ENCODE data around the gene NOP58.
A peak's percentile ranks its signal among the peaks of the same experiment; 100 is the strongest.

Gene NOP58

GRCh38 chr2:202261531-202261930, 4.0 kb upstream of the NOP58 start:
- no peaks in the 10 kb centered on the region for H3K27me3 ChIP-seq (ENCODE audit: control insufficient read depth in 3 of 3, insufficient read depth in 3 of 3, low read depth in 1 of 3, low read length in 3 of 3)
- no peak overlapping the region for H3K4me2 ChIP-seq (ENCODE audit: insufficient read depth, low read length, poor library complexity, severe bottlenecking)
- no peak overlapping the region for H2BK120ac ChIP-seq (ENCODE audit: low read depth, low read length)
- DNase-seq (ENCODE audit: low spot score): no peak
- no peak overlapping the region for H3K23ac ChIP-seq (ENCODE audit: low read depth, low read length, poor library complexity)
- no peaks in the 10 kb centered on the region for H3K36me3 ChIP-seq (replicated peaks in 1 of 2; ENCODE audit: control insufficient read depth in 2 of 2, insufficient read depth in 2 of 2, low read length in 2 of 2)
- no peak overlapping the region for H3K27ac ChIP-seq (replicated peaks; ENCODE audit: low read length)
- no peak overlapping the region for H3K9ac ChIP-seq (ENCODE audit: low read depth, low read length, poor library complexity)
- H2AFZ ChIP-seq (ENCODE audit: low read length): no peak overlapping the region
- no CpG with 5 or more reads among the region's 4 CpGs for WGBS, 2 donors (ENCODE audit: extremely low coverage in 2 of 2, insufficient read length in 2 of 2, insufficient replicate concordance in 1 of 2)
- H3K9me3 ChIP-seq (replicated peaks in 1 of 2; ENCODE audit: control insufficient read depth in 2 of 2, insufficient read depth in 1 of 2, low read depth in 1 of 2, low read length in 2 of 2): no peaks in the 10 kb centered on the region
- no peak overlapping the region for H3K4ac ChIP-seq (ENCODE audit: low read length)
- no peak overlapping the region for H2BK5ac ChIP-seq (ENCODE audit: low read length)
- no peak overlapping the region for H3K14ac ChIP-seq (ENCODE audit: low read length)
- no peak overlapping the region for H3K18ac ChIP-seq (ENCODE audit: low read length)
- H3K4me1 ChIP-seq (ENCODE audit: control insufficient read depth in 2 of 2, insufficient read depth in 1 of 2, low read depth in 1 of 2, low read length in 2 of 2): no peaks in the 10 kb centered on the region
- no peak overlapping the region for H4K91ac ChIP-seq (ENCODE audit: low read depth, low read length, poor library complexity)
- no peak overlapping the region for H2BK15ac ChIP-seq (ENCODE audit: low read length)
- H4K8ac ChIP-seq (ENCODE audit: low read depth, low read length): no peak overlapping the region
- no peak overlapping the region for H3K4me3 ChIP-seq (ENCODE audit: low read length in 2 of 2)
- H3K79me1 ChIP-seq (ENCODE audit: low read depth, low read length): no peaks in the 10 kb centered on the region
- no peak overlapping the region for H2BK12ac ChIP-seq (ENCODE audit: low read length)
- no peak overlapping the region for H2AK5ac ChIP-seq (ENCODE audit: low read depth, low read length)

- H3K14ac ChIP-seq (ENCODE audit: low read length): no peak overlapping the region
- H3K27ac ChIP-seq (replicated peaks; ENCODE audit: low read length): no peak overlapping the region
- no peak overlapping the region for H3K23ac ChIP-seq (ENCODE audit: low read depth, low read length, poor library complexity)
- peaks cover 1 to 6% of the 10 kb centered on the region in 2 donors for H3K36me3 ChIP-seq (replicated peaks in 1 of 2; ENCODE audit: control insufficient read depth in 2 of 2, insufficient read depth in 2 of 2, low read length in 2 of 2)
- H3K9ac ChIP-seq (ENCODE audit: low read depth, low read length, poor library complexity): no peak overlapping the region
- H2BK12ac ChIP-seq (ENCODE audit: low read length): no peak overlapping the region
- H3K4ac ChIP-seq (ENCODE audit: low read length): no peak overlapping the region
- no peak overlapping the region for H2BK5ac ChIP-seq (ENCODE audit: low read length)
- H3K4me1 ChIP-seq (ENCODE audit: control insufficient read depth in 2 of 2, insufficient read depth in 1 of 2, low read depth in 1 of 2, low read length in 2 of 2): peaks cover 1 to 2% of the 10 kb centered on the region in 2 donors
- no peak overlapping the region for H2AK5ac ChIP-seq (ENCODE audit: low read depth, low read length)
- no peaks in the 10 kb centered on the region for H3K27me3 ChIP-seq (ENCODE audit: control insufficient read depth in 3 of 3, insufficient read depth in 3 of 3, low read depth in 1 of 3, low read length in 3 of 3)
- no peak overlapping the region for H4K8ac ChIP-seq (ENCODE audit: low read depth, low read length)
- WGBS, 2 donors (ENCODE audit: extremely low coverage in 2 of 2, insufficient read length in 2 of 2, insufficient replicate concordance in 1 of 2): no CpG with 5 or more reads among the region's 9 CpGs
- peaks cover 2% of the 10 kb centered on the region for H3K79me1 ChIP-seq (ENCODE audit: low read depth, low read length)
- no peaks in the 10 kb centered on the region for H3K9me3 ChIP-seq (replicated peaks in 1 of 2; ENCODE audit: control insufficient read depth in 2 of 2, insufficient read depth in 1 of 2, low read depth in 1 of 2, low read length in 2 of 2)
- no peak for DNase-seq (ENCODE audit: low spot score)
- H3K4me3 ChIP-seq (ENCODE audit: low read length in 2 of 2): peak overlapping the region in 1 of 2 donors; percentile 76
- no peak overlapping the region for H4K91ac ChIP-seq (ENCODE audit: low read depth, low read length, poor library complexity)
- H3K18ac ChIP-seq (ENCODE audit: low read length): no peak overlapping the region
- no peak overlapping the region for H2BK15ac ChIP-seq (ENCODE audit: low read length)
- no peak overlapping the region for H3K4me2 ChIP-seq (ENCODE audit: insufficient read depth, low read length, poor library complexity, severe bottlenecking)
- H2AFZ ChIP-seq (ENCODE audit: low read length): no peak overlapping the region
- H2BK120ac ChIP-seq (ENCODE audit: low read depth, low read length): no peak overlapping the region
These were observed 1.9 kb downstream of the NOP58 start for GRCh38 chr2:202267495-202267894.

DNA sequence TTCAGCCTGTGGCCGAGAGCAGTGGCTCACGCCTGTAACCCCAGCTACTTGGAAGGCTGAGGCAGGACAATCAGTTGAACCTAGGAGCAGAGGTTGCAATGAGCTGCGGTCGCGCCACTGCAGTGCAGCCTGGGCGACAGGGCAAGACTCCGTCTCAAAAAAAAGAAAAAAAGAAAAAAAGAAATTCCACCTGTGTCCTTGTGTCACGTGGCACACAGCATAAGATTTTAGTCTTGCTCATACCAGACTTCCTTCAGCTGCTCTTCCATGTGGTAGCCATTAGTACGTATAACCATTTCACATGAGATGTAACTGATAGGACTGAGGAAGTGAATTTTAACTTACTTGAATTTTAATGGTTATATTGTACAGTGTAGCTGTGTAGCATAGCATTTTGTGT, 4.0 kb downstream of the NOP58 start:
- Histone ChIP-seq H4K8ac (ENCODE audit: low read depth, low read length) (no peak overlapping the region), H3K79me1 (ENCODE audit: low read depth, low read length) (peaks cover 4% of the 10 kb centered on the region), H3K4me3 (ENCODE audit: low read length in 2 of 2) (no peak overlapping the region), H3K4me1 (ENCODE audit: control insufficient read depth in 2 of 2, insufficient read depth in 1 of 2, low read depth in 1 of 2, low read length in 2 of 2) (peaks cover 1 to 2% of the 10 kb centered on the region in 2 donors), H2BK5ac (ENCODE audit: low read length) (no peak overlapping the region), H3K36me3 (replicated peaks in 1 of 2; ENCODE audit: control insufficient read depth in 2 of 2, insufficient read depth in 2 of 2, low read length in 2 of 2) (peaks cover 1 to 8% of the 10 kb centered on the region in 2 donors), H3K4ac (ENCODE audit: low read length) (no peak overlapping the region), H2BK120ac (ENCODE audit: low read depth, low read length) (no peak overlapping the region), H2AK5ac (ENCODE audit: low read depth, low read length) (no peak overlapping the region), H3K18ac (ENCODE audit: low read length) (no peak overlapping the region), H2BK12ac (ENCODE audit: low read length) (no peak overlapping the region), H2BK15ac (ENCODE audit: low read length) (no peak overlapping the region), H3K4me2 (ENCODE audit: insufficient read depth, low read length, poor library complexity, severe bottlenecking) (no peak overlapping the region), H2AFZ (ENCODE audit: low read length) (no peak overlapping the region), H3K27me3 (ENCODE audit: control insufficient read depth in 3 of 3, insufficient read depth in 3 of 3, low read depth in 1 of 3, low read length in 3 of 3) (no peaks in the 10 kb centered on the region), H3K23ac (ENCODE audit: low read depth, low read length, poor library complexity) (no peak overlapping the region), H3K27ac (replicated peaks; ENCODE audit: low read length) (no peak overlapping the region), H3K14ac (ENCODE audit: low read length) (no peak overlapping the region), H4K91ac (ENCODE audit: low read depth, low read length, poor library complexity) (no peak overlapping the region), H3K9me3 (replicated peaks in 1 of 2; ENCODE audit: control insufficient read depth in 2 of 2, insufficient read depth in 1 of 2, low read depth in 1 of 2, low read length in 2 of 2) (no peaks in the 10 kb centered on the region), H3K9ac (ENCODE audit: low read depth, low read length, poor library complexity) (no peak overlapping the region)
- no CpG with 5 or more reads among the region's 9 CpGs for WGBS, 2 donors (ENCODE audit: extremely low coverage in 2 of 2, insufficient read length in 2 of 2, insufficient replicate concordance in 1 of 2)
- DNase-seq (ENCODE audit: low spot score): no peak

DNA sequence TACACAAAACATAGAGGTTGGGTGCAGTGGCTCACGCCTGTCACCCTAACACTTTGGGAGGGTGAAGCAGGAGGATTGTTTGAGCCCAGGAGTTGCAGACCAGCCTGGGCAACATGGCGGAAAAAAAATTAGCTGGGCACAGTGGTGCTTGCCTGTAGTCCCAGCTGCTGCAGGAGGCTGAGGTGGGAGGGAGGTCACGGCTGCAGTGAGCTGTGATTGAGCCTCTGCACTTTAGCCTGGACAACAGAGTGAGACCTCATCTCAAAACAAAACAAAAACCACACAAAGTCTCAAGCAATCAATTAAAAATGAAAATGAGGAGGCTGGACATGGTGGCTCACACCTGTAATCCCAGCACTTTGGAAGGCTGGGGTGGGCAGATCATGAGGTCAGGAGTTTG, 4.9 kb downstream of the NOP58 start:
- Histone ChIP-seq H3K14ac (ENCODE audit: low read length) (no peak overlapping the region), H2BK12ac (ENCODE audit: low read length) (no peak overlapping the region), H2AFZ (ENCODE audit: low read length) (no peak overlapping the region), H3K36me3 (replicated peaks in 1 of 2; ENCODE audit: control insufficient read depth in 2 of 2, insufficient read depth in 2 of 2, low read length in 2 of 2) (peaks cover 4 to 17% of the 10 kb centered on the region in 2 donors), H2BK120ac (ENCODE audit: low read depth, low read length) (no peak overlapping the region), H3K9ac (ENCODE audit: low read depth, low read length, poor library complexity) (peak overlapping the region; percentile 44), H3K27ac (replicated peaks; ENCODE audit: low read length) (no peak overlapping the region), H2AK5ac (ENCODE audit: low read depth, low read length) (no peak overlapping the region), H3K9me3 (replicated peaks in 1 of 2; ENCODE audit: control insufficient read depth in 2 of 2, insufficient read depth in 1 of 2, low read depth in 1 of 2, low read length in 2 of 2) (no peaks in the 10 kb centered on the region), H4K91ac (ENCODE audit: low read depth, low read length, poor library complexity) (no peak overlapping the region), H2BK5ac (ENCODE audit: low read length) (no peak overlapping the region), H3K4me2 (ENCODE audit: insufficient read depth, low read length, poor library complexity, severe bottlenecking) (no peak overlapping the region), H3K18ac (ENCODE audit: low read length) (no peak overlapping the region), H3K23ac (ENCODE audit: low read depth, low read length, poor library complexity) (no peak overlapping the region), H3K4me1 (ENCODE audit: control insufficient read depth in 2 of 2, insufficient read depth in 1 of 2, low read depth in 1 of 2, low read length in 2 of 2) (peaks cover 1 to 2% of the 10 kb centered on the region in 2 donors), H2BK15ac (ENCODE audit: low read length) (no peak overlapping the region), H3K4ac (ENCODE audit: low read length) (no peak overlapping the region), H4K8ac (ENCODE audit: low read depth, low read length) (no peak overlapping the region), H3K79me1 (ENCODE audit: low read depth, low read length) (peaks cover 4% of the 10 kb centered on the region), H3K4me3 (ENCODE audit: low read length in 2 of 2) (no peak overlapping the region), H3K27me3 (ENCODE audit: control insufficient read depth in 3 of 3, insufficient read depth in 3 of 3, low read depth in 1 of 3, low read length in 3 of 3) (no peaks in the 10 kb centered on the region)
- no CpG with 5 or more reads among the region's 3 CpGs for WGBS, 2 donors (ENCODE audit: extremely low coverage in 2 of 2, insufficient read length in 2 of 2, insufficient replicate concordance in 1 of 2)
- DNase-seq (ENCODE audit: low spot score): no peak

All from neuronal stem cell (in vitro differentiated cells).